Activated T-helper 17 cell treated with anti-CD3 and anti-CD28 coated beads, Interleukin-2, amount 50 U/mL, for 72 hours (primary cell): Measurements from ENCODE around the gene LMF2. TPM values are rescaled to one million over a fixed set of nuclear protein-coding genes. Genes with fewer than 3 reads are reported as not detected.
A peak's percentile ranks its signal among the peaks of the same experiment; 100 is the strongest.

Experiments
- ATAC-seq: fragments of 150-1000 bp; cut with Tn5 transposase; replicated peaks from 2 replicates; pipeline ENCODE4 v1.10.0; 2021; ENCODE audit warnings: mild to moderate bottlenecking, moderate library complexity
- H3K27ac Mint-ChIP-seq: one replicate; pipeline ENCODE4 v1.8.0; 2022; ENCODE audit warnings: mixed read lengths
- H3K27me3 Mint-ChIP-seq: one replicate; pipeline ENCODE4 v1.8.0; 2022; ENCODE audit warnings: mixed read lengths
- H3K36me3 Mint-ChIP-seq: one replicate; pipeline ENCODE4 v1.8.0; 2022; ENCODE audit warnings: low read depth, mild to moderate bottlenecking, mixed read lengths
- H3K4me1 Mint-ChIP-seq: one replicate; pipeline ENCODE4 v1.8.0; 2022; ENCODE audit warnings: mixed read lengths
- H3K4me3 Mint-ChIP-seq: one replicate; pipeline ENCODE4 v1.8.0; 2022; ENCODE audit warnings: mild to moderate bottlenecking, mixed read lengths
- H3K9me3 Mint-ChIP-seq: one replicate; pipeline ENCODE4 v1.8.0; 2022; ENCODE audit warnings: mixed read lengths
- total RNA-seq, 2 donors: library from RNA; stranded (reverse); gene quantifications; one replicate each; pipeline ENCODE4 v1.2.3, GENCODE V29; 2022

The LMF2 gene, protein sequence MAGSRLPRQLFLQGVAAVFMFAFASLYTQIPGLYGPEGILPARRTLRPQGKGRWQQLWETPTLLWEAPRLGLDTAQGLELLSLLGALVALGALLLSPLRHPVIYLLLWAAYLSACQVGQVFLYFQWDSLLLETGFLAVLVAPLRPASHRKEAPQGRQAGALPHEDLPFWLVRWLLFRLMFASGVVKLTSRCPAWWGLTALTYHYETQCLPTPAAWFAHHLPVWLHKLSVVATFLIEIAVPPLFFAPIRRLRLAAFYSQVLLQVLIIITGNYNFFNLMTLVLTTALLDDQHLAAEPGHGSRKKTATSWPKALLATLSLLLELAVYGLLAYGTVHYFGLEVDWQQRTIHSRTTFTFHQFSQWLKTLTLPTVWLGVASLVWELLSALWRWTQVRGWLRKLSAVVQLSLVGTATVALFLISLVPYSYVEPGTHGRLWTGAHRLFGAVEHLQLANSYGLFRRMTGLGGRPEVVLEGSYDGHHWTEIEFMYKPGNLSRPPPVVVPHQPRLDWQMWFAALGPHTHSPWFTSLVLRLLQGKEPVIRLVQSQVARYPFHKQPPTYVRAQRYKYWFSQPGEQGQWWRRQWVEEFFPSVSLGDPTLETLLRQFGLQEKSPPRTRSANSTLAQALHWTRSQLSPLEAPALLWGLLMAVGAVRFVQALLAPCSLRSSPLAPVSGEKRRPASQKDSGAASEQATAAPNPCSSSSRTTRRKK
- 10 to 100 TPM; 61.3 to 89.0 TPM for total RNA-seq

DNA sequence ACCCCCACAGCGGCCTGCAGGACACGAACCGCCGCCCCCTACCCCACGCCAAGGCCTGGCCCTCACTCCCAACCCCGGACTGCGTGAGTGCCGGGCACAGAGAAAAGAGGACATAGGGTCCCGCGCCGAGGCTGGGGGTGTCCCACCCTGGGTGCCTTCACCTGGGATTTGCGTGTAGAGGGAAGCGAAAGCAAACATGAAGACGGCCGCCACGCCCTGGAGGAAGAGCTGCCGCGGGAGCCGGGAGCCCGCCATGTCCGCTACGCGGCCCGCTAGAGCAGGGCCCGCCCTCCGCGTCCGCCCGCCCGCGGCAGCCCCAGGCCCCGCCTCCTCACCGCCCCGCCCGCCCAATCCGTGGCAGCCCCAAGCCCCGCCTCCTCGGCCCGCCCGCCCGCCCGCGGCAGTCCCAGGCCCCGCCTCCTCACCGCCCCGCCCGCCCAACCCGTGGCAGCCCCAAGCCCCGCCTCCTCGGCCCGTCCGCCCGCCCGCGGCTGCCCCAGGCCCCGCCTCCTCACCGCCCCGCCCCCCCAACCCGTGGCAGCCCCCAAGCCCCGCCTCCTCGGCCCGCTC lies at the start of gene LMF2:
LMF2 (minus strand) TSS at position 282 of the 570 bp plus-strand sequence; CDS start at position 255, 27 bp downstream.
- ATAC-seq = peak; percentile 84
- Mint-ChIP-seq H3K4me3 (peak within 1 kb of the TSS; percentile 99), H3K27ac (peak within 1 kb of the TSS; percentile 94), H3K9me3 (no peaks in the 10 kb centered on the region), H3K4me1 (peaks cover 14% of the 10 kb centered on the region), H3K36me3 (peaks cover 44% of the 10 kb centered on the region), H3K27me3 (no peaks in the 10 kb centered on the region)

DNA sequence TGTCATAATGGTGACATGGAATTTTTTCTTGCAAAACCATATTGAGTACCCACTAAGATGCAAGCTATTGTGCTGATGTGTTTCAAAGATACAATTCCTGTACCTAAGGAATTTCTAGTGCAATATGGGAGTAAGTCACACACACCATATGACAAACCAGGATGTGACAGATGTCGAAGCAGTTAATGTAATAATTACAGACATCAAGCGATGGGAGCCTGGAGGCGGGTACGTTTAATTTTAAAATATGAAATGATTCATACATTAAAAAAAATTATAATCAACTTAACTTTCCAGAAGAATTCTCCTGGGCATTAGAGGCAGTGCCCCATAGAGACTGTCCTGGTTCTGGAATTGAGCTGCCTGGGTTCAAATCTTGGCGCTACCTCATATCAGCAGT lies 49.2 kb upstream of the LMF2 start:
- no peak overlapping the region for H3K27ac Mint-ChIP-seq
- H3K9me3 Mint-ChIP-seq = no peaks in the 10 kb centered on the region
- no peaks in the 10 kb centered on the region for H3K36me3 Mint-ChIP-seq
- peaks cover 9% of the 10 kb centered on the region for H3K4me1 Mint-ChIP-seq
- no peak for ATAC-seq
- no peaks in the 10 kb centered on the region for H3K27me3 Mint-ChIP-seq
- H3K4me3 Mint-ChIP-seq = no peak overlapping the region

DNA sequence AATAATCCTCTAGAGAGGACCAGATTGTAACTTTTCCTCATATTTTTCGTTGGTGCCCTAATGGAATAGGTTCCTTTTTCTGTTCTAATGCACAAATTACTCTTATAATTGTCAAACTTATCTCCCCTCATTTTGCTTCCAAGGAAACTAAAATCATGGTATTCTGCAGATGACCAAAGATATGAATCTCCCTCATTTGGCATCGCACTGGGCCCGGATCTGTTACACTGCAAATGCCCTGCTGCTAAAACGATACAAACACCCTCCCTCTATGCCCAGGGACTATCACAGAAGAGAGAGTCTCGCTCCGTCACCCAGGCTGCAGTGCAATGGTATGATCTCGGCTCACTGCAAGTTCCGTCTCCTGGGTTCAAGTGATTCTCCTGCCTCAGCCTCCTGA lies 45.8 kb upstream of the LMF2 start:
- no peaks in the 10 kb centered on the region for H3K27me3 Mint-ChIP-seq
- no peak overlapping the region for H3K27ac Mint-ChIP-seq
- H3K4me3 Mint-ChIP-seq = no peak overlapping the region

DNA sequence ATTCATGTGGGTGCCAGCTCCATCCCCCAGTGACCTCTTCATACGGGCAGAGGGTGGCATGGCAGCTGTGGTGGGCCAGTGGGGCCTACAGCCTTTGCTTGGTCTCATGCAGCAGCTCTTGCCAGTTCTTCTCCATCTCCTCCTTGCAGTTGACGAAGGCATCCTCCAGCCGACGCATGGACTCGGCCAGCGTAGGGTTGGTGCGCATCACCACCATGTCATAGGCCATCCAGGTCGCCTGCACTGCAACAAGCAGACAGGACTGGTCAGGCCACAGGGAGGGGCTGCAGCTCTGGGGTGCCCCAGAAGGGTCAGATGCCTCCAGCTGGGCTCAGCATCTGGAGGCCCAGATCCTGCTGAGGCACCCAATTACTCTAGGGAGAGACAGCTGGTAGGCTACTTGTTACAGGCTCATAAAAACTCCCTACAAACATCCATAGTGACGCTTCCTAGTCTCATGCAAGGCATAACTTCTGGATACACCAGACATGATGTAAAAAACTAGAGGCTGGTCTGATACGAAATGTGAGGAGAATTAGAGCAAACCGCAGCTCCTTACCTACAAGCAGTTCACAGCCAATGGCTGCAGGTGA lies 43.8 kb upstream of the LMF2 start:
- H3K4me3 Mint-ChIP-seq = peak overlapping the region; percentile 77
- H3K27me3 Mint-ChIP-seq = no peaks in the 10 kb centered on the region
- H3K9me3 Mint-ChIP-seq = no peaks in the 10 kb centered on the region
- no peaks in the 10 kb centered on the region for H3K4me1 Mint-ChIP-seq
- no peak overlapping the region for H3K27ac Mint-ChIP-seq
- ATAC-seq = no peak
- no peaks in the 10 kb centered on the region for H3K36me3 Mint-ChIP-seq

More for the DNA sequence above, 45.8 kb upstream of the LMF2 start:
- Mint-ChIP-seq H3K9me3 (no peaks in the 10 kb centered on the region), H3K4me1 (no peaks in the 10 kb centered on the region), H3K36me3 (no peaks in the 10 kb centered on the region)
- ATAC-seq = no peak

DNA sequence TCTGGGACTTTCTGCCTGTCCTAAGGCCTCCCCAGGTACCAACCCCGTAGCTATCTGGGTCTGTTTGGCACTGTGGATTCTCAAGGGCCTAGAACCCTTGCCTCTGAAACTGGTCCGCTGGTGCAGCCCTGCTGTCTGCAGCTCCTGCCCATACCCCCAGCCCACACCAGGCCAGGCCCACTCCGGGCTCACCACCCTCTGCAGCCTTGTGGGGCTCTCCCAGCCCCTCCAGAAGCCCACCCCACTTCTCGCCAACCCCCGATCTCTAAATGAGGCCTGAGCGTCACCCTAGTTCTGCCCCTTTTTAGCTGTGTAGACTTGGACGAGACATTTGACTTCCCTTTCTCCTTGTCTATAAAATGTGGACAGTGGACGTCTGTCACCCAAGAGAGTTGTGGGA lies 42.9 kb upstream of the LMF2 start:
- Mint-ChIP-seq H3K4me1 (peaks cover 4% of the 10 kb centered on the region), H3K27me3 (no peaks in the 10 kb centered on the region), H3K36me3 (no peaks in the 10 kb centered on the region), H3K4me3 (peak overlapping the region; percentile 77), H3K9me3 (no peaks in the 10 kb centered on the region), H3K27ac (peak overlapping the region; percentile 84)
- no peak for ATAC-seq

DNA sequence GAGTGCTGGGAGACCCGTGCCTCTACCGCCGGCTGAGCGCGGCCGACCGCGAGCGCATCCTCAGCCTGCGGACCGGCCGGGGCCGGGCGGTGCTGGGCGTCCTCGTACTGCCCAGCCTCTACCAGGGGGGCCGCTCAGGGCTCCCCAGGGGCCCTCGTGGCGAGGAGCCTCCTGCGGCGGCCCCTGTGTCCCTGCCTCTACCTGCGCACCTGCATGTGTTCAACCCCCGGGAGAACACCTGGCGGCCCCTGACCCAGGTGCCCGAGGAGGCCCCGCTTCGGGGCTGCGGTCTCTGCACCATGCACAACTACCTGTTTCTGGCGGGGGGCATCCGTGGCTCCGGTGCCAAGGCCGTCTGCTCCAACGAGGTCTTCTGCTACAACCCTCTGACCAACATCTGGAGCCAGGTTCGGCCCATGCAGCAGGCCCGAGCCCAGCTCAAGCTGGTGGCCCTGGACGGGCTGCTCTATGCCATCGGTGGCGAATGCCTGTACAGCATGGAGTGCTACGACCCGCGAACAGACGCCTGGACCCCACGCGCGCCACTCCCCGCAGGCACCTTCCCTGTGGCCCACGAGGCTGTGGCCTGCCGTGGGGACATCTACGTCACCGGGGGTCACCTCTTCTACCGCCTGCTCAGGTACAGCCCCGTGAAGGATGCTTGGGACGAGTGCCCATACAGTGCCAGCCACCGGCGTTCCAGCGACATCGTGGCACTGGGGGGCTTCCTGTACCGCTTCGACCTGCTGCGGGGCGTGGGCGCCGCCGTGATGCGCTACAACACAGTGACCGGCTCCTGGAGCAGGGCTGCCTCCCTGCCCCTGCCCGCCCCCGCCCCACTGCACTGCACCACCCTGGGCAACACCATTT lies 41.7 kb upstream of the LMF2 start:
- peak; percentile 40 for ATAC-seq
- Mint-ChIP-seq H3K4me1 (peaks cover 10% of the 10 kb centered on the region), H3K36me3 (no peaks in the 10 kb centered on the region), H3K9me3 (no peaks in the 10 kb centered on the region), H3K27ac (peak overlapping the region; percentile 79), H3K27me3 (no peaks in the 10 kb centered on the region), H3K4me3 (peak overlapping the region; percentile 77)

DNA sequence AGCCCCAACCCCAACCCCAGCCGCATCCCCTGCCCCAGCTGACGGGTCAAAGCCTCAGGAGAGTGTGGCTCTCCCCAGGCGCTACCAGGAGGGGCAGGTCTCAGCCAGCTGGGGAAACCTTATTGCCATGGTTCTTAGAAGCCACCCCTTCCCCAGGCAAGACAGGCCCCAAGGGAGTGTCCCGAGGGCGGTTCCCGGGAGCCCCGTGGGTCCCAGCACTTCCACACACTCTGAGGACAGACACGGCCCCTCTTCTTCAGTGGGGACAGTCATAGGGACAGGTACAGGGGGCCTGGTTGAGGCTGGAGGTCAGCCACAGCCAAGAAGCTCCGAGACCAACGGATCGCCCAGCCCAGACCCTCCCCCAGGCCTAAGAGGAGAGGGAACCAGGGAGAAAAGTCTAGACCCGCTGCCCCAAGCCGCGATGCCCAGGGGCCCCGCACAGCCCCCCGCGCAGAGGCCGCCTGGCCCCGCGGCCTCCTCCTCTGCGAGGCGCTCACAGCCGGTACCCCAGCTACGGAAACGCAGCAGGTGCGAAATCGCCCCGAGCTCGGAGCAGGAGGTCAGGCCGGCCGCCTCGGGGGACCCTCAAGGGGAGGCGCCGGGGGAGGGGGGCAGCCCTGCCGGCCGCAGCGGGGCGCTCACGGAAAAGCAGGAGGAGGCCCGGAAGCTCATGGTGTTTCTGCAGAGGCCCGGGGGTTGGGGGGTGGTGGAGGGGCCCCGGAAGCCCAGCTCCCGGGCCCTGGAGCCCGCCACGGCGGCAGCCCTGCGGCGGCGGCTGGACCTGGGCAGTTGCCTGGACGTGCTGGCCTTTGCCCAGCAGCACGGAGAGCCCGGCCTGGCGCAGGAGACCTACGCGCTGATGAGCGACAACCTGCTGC lies 40.8 kb upstream of the LMF2 start:
- H3K4me1 Mint-ChIP-seq = peaks cover 10% of the 10 kb centered on the region
- H3K9me3 Mint-ChIP-seq = no peaks in the 10 kb centered on the region
- peak overlapping the region; percentile 62 for H3K4me3 Mint-ChIP-seq
- H3K27me3 Mint-ChIP-seq = no peaks in the 10 kb centered on the region
- peak; percentile 58 for ATAC-seq
- no peaks in the 10 kb centered on the region for H3K36me3 Mint-ChIP-seq
- H3K27ac Mint-ChIP-seq = peak overlapping the region; percentile 83

DNA sequence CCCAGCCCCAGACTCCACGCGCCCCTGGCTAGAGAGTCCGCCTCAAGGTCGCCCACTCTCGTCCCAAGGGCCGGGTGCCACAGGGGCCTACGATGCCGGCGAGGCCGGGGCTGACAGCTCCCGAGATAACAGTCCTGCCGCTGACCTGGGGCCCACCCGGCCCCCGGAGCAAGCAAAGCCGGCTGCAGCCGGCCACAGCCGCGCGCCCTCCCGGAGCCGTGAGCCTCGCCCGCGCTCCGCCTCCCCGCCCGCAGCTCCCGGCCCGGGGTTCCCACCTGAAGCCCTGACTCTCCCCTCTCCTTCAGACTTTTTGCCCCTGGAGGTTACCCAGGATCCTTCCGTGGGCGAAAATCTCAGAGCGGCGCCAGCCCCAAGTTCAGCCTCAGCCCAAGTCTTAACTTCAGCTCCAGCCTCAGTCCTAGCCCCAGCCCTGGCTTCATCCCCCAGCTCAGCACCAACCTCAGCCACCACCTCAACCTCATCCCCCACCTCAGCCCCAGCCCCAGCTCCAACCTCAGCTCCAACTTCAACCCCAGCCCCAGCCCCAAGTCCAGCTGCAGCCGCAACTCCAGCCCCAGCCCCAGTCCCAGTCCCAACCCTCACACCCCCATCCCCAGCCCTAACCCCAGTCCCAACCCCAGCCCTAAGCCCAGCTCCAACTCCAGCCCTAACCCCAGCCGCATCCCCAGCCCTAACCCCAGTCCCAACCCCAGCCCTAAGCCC lies 39.9 kb upstream of the LMF2 start:
- Mint-ChIP-seq H3K27ac (peak overlapping the region; percentile 83), H3K27me3 (no peaks in the 10 kb centered on the region), H3K4me3 (peak overlapping the region; percentile 62), H3K4me1 (peaks cover 13% of the 10 kb centered on the region), H3K36me3 (peaks cover 3% of the 10 kb centered on the region), H3K9me3 (no peaks in the 10 kb centered on the region)
- ATAC-seq = no peak

DNA sequence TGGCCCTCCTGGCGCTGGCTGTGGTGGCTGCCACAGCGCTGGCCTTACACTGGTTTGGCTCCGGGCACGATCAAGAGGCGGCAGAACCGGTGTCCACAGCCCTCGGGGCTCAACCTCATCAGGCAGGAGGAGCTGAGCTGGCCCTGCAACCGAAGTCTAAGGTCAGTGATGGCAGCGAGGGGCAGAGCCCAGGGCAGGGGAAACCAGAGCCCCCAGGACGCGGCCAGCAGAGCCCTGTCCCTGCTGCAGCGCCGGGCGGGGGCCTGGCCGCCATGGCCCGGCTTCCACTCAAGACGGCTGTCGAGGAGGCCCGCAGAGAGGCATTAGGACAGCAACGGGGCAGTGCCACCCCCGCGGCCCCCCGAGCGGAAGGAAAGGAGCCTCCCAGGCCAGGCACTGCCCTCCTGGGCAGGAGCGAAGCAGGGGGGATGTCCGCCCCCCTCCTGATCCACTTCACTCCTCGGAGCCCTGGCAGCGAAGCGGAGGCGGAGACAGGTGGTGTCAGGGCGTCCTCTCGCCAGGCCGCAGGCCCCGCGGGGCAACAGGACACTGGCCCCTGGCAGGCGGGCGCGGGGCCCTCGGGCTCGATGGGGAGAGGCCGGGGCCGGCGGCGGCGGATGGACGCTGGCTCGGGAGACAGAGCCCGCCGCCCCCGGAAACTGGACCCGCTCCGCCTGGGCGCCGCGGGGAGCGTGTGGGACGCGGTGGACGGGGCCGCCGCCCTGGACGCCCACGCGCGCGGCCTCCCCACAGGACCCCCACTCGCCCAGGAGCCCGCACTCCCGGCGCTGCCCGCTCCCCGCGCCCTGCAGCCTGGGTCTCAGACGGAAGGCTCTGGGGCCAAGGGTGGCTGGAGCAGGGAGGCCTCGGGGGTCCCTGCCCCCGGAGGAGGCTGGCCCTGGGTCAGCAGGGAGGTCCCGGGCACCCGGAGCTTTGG lies 39.1 kb upstream of the LMF2 start:
- no peaks in the 10 kb centered on the region for H3K9me3 Mint-ChIP-seq
- H3K4me1 Mint-ChIP-seq = peaks cover 16% of the 10 kb centered on the region
- H3K4me3 Mint-ChIP-seq = peak overlapping the region; percentile 68
- ATAC-seq = no peak
- peaks cover 9% of the 10 kb centered on the region for H3K36me3 Mint-ChIP-seq
- H3K27me3 Mint-ChIP-seq = no peaks in the 10 kb centered on the region
- H3K27ac Mint-ChIP-seq = peak overlapping the region; percentile 74

DNA sequence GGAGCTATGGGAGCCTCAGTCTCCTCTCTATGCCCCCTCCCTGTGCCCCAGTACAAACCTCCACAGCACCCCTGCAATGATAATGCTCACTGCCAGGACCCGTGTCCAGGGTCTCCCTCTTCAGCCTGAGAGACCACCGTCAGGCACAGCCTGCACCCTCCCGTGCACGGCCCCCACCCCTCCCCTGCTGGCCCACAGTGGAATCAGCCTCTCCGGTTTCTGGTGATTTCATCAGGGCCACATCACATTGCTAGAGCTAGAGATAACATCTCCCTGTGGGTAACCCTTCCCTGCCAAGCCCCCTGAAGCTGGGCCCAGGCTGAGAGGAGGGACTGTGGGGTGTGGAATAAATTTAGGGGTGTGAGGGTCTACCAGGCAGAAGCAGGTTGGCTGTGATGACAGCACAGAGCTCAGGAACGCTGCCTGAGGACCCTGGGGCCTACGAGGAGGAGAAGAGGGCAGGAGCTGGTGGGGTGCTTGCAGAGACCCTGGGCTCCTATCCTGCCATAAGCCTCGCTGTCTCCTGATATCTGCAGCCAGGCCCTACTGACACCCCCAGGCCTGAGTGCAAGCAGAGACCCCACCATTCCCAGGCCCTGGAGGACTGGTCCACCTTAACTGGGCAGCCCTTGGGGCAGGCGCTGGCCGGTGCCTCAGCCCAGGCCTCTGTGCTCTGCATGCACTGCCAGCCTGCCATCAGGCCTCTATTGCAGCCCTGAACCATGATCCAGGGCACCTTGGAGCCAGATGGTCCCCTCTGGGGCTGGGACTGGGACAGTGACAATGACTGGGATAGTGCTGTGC lies 38.2 kb upstream of the LMF2 start, which contains the start of gene KLHDC7B:
KLHDC7B (plus strand) TSS at position 378 of the 804 bp plus-strand sequence; CDS start at position 723, 345 bp downstream.
- Mint-ChIP-seq H3K4me1 (peaks cover 25% of the 10 kb centered on the region), H3K4me3 (peak within 1 kb of the TSS; percentile 68), H3K27ac (peak within 1 kb of the TSS; percentile 74), H3K36me3 (peaks cover 9% of the 10 kb centered on the region), H3K27me3 (no peaks in the 10 kb centered on the region), H3K9me3 (no peaks in the 10 kb centered on the region)
- no peak for ATAC-seq

DNA sequence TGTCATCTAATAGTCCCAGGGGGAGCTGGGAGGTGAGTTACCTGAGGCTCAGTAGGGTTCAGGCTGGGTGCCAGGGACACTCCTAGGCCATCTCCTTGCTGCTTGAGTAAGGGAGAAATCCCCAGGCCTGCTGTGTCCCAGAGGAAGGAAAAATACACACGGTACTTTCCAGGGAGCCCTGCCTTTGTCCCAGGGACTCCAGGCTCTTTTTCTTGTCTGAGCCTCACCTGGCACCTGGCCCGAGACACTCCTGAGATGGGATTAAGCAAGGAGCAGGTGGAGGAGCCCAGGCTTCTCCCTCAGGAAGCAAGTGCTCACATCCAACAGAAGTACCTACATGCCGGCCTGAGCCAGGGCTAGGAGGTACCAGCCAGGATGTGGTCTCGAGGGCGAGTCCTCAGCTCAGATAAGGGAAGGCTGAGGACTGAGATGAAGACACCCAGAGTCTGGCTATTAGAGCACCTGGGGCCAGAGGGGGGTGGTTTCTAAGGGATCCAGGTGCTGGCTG lies 37.3 kb upstream of the LMF2 start:
- no peak for ATAC-seq
- Mint-ChIP-seq H3K27ac (peak overlapping the region; percentile 74), H3K9me3 (no peaks in the 10 kb centered on the region), H3K27me3 (no peaks in the 10 kb centered on the region), H3K4me1 (peaks cover 30% of the 10 kb centered on the region), H3K4me3 (peak overlapping the region; percentile 68), H3K36me3 (peaks cover 10% of the 10 kb centered on the region)
